Choroid plexus epithelial cell (primary cell): ENCODE results near the gene PRSS27.

Experiments
- DNase-seq: peaks from one replicate; pipeline ENCODE4 v3.0.0-alpha.2; 2010; ENCODE audit warnings: low read depth
- H3K4me3 ChIP-seq: 2 replicates; pipeline ENCODE4 v1.5.1; 2011; ENCODE audit warnings: low read depth, mild to moderate bottlenecking, control low read depth, low read length, moderate library complexity
- CTCF ChIP-seq: conservative IDR thresholded peaks from 2 replicates; pipeline ENCODE4 v1.5.1; 2011; ENCODE audit warnings: low read depth, mild to moderate bottlenecking, control low read depth, inconsistent platforms, low read length, moderate library complexity

Gene PRSS27

GRCh38 chr16:2709588-2709984 lies 10.4 kb downstream of the PRSS27 start:
- no peak for TF ChIP-seq CTCF
- no peak for DNase-seq
- no peak overlapping the region for H3K4me3 ChIP-seq

- no peak for DNase-seq
- no peak overlapping the region for H3K4me3 ChIP-seq
- TF ChIP-seq CTCF = no peak
Measured at GRCh38 chr16:2708955-2709587, 11.0 kb downstream of the PRSS27 start.

- DNase-seq = no peak
- no peak overlapping the region for H3K4me3 ChIP-seq
- no peak for TF ChIP-seq CTCF
Measured at GRCh38 chr16:2708290-2708639, 11.8 kb downstream of the PRSS27 start.

GRCh38 chr16:2707368-2708289 lies 12.4 kb downstream of the PRSS27 start:
- DNase-seq = no peak
- no peak overlapping the region for H3K4me3 ChIP-seq
- no peak for TF ChIP-seq CTCF

- TF ChIP-seq CTCF = no peak
- no peak overlapping the region for H3K4me3 ChIP-seq
- no peak for DNase-seq
Measured at GRCh38 chr16:2706611-2707311, 13.3 kb downstream of the PRSS27 start.

- no peak overlapping the region for H3K4me3 ChIP-seq
- DNase-seq = no peak
- TF ChIP-seq CTCF = no peak
Measured at GRCh38 chr16:2706085-2706484, 13.9 kb downstream of the PRSS27 start.
